ENCODE measurements around the gene GAS5.
"Not testable (repeated sequence)": the region's sequence is repeated elsewhere in the genome, so short reads cannot be mapped to it uniquely, and the experiment has no call there.

Gene GAS5

DNA sequence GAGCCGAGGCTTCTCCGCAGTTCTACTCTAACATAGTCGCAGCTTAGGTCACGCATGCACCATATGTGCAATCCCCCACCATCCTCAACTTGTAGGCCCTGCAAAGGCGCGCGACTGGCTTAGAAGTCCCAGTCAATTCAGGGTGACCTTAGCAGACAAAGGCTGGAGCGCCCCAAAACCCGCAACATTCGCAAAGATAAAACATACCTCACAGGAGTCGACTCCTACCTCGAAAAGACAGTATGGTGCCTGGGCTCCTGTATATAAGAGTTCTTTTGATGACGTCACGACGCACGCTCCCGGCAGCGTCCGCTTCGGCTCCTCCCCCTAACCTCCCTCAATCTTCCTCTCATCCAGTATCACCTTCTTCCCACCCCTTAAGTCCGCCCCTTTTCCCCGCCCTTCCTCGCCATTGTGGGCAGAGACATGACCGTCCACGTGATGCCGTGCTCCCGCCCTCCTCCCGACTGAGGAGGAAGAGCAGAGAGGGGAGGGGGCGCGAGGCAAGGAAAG, at the start of gene GAS5:
TSS of gene GAS5 (minus strand) at position 237 of the 513 bp plus-strand sequence.
- peak; percentile 96 for DNase-seq (ENCODE audit: low spot score)

DNA sequence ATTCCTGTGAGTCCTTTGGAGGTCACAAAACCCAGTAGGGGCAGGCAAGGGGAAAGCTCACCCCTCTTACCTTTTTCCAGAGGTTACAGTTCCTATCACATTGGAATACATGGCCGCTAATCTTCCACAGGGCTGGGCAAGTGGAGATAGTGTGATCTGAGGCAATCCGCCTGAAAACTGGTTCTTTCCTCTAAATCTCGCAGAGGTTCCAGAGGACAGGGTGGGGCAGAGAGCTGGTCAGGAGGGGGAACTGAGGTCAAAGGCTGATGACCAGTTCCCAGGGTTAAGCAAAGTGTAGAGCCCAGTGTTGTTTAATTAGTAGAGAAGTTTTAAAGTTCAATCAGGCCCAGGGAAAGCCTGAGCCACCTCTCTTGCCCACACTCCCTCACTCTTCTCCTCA, 49.4 kb upstream of the GAS5 start, which contains the start of gene SERPINC1:
TSS of gene SERPINC1 (minus strand) at position 179 of the 400 bp plus-strand sequence. CDS start at position 111, 68 bp downstream.
- DNase-seq (ENCODE audit: low spot score), result no peak

DNA sequence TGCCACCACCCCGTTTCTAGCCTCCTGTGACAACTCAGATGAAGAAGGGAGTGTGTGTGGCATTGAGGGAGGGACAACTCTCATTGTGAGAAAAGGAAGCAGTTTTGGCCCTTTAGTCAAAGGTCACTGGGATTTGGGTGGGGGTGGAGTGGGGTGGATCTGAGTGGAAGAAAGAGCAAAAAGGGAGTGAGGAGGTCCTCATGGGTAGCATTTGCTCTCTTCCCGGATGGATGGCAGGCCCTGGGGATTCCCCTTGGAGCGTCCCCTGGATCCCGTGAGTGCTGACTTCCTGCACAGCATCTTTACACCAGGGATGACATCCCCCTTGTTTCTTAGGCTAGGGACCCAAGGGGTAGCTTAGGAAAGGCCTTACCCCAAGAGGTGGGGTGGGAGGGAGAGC, 48.9 kb upstream of the GAS5 start:
- no peak for DNase-seq (ENCODE audit: low spot score)

DNA sequence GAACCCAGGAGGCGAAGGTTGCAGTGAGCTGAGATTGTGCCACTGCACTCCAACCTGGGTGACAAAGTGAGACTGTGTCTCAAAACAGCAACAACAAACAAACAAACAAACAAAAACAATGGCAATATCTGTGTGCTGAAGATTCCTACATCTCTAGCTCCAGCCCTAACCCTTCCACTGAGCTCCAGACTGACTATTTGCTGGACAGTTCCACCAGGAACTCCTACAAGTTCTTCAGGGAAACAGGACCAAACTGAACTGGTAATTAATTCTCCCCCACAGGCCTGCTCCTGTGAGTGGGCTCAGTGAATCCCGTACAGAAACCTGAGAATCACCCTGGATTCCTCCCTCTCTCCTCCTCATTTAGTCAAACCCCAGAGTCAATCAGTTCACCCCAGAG, 47.8 kb upstream of the GAS5 start:
- DNase-seq (ENCODE audit: low spot score), result no peak

DNA sequence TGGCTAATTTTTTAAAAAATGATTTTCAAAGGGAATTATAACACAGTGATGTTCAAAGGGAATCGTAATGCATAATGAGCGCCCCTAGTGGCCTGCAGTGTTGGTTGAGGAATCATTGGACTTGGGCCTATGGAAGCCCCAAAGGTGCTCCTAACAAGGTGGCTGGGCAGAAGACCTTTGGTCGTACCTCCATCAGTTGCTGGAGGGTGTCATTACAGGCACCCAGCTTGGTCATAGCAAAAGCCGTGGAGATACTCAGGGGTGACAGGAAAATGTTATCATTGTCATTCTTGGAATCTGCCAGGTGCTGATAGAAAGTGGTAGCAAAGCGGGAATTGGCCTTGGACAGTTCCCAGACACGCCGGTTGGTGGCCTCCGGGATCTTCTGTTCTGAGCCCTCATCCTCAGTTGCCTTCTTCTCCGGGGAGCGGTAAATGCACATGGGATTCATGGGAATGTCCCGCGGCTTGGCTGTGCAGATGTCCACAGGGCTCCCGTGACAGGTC, 46.6 kb upstream of the GAS5 start:
- peak; percentile 29 for DNase-seq (ENCODE audit: low spot score)

DNA sequence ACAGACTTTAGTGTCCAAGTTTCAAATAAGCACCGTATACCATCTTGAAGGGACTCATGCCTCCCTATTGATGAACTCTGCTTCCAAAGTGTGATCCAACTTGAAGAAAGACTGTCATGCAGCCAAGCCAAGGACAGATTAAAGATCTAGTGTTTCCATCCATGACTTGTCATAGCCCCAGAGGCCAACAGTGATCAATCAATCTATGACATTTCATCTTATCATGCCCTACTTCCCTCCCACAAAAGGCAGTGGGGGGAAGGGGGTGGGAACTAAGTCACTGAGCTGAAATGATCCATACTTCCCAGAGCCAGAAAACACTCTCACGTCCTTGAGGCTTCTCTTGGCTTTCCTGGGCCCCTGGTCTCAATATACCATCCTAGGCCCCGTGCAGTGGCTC, 45.3 kb upstream of the GAS5 start:
- no peak for DNase-seq (ENCODE audit: low spot score)

DNA sequence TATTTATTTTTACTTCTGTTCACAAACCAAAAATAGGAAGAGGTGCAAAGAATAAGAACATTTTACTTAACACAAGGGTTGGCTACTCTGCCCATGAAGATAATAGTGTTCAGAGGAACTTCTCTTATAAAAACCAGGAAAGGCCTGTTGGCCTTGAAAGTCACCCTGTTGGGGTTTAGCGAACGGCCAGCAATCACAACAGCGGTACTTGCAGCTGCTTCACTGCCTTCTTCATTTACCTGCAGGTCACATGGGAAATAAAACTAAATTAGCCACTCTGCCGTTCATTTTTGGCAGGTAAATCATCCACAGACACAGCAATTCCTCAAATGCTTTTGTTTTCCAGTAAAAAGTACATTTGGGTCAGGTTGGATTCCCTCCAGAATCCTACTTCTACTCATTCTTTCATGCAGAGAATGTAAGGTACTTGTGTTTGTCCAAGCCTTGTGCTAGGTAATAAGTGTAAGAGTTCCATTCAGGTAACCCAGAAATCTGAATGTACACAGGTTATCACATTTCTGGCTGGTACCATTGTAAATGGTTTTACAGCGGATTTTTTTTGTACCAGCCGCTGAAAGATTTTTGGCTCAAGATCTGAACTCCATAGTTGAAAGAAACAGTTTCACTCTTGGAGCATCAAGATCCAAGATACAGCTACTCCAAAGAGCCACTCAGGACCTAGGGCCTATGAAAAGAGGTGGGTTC, 36.2 kb upstream of the GAS5 start:
- no peak for DNase-seq (ENCODE audit: low spot score)

DNA sequence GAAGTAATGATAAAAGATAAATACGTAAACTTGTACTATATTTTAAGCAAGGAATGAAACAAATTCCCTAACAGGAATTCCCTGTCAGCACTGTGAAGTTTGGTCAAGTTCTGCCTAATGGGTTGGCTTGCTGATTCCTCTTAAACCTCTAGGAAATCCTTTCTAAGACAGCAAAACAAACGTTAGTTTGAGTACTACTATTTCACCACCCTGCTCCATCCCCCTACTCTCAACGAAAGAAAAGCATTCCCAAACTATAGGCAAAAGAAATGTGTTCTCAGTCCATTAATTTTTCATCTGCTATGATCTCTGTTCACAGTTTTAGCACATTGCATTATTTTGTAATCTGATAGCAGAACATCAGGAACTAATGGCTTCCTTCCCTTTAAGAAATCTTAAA, 33.2 kb upstream of the GAS5 start:
- no peak for DNase-seq (ENCODE audit: low spot score)

DNA sequence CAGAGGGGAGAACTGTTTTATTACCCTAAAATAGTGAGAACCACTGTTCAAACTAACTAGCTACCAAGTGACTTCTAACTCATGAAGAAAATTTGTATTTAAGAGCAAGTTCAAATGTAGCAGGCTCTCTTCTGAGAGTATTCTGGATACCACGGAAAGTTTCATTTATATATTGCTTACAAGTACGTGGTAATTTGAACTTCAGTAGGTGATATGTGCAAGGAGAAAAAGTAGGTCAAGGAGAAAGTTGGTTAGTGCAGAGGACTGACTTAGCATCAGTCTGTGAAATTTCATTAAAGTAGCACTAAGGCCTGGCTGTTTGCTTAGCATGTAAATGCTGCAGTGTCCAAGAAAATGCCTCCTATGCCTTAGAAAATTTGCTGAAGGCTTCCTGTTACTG, 32.6 kb upstream of the GAS5 start:
- no peak for DNase-seq (ENCODE audit: low spot score)

DNA sequence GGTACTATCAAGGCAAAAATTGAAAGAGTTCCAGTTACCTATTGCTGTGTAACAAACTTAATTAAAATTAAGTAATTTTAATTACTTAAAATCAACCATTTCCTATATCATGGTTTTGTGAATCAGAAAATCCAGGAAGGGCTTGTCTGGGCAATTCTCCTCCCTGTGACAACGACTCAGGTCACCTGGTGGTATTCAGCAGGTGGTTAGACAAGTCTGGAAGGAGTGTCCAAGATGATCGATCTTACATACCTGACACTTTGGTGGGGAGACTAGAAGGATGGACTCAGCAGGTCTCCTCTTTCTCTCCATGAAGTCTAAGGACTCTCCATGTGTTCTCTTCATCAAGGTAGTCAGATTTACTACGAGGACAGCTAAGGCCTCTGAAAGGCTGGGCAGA, 26.4 kb upstream of the GAS5 start:
- DNase-seq (ENCODE audit: low spot score), result no peak

DNA sequence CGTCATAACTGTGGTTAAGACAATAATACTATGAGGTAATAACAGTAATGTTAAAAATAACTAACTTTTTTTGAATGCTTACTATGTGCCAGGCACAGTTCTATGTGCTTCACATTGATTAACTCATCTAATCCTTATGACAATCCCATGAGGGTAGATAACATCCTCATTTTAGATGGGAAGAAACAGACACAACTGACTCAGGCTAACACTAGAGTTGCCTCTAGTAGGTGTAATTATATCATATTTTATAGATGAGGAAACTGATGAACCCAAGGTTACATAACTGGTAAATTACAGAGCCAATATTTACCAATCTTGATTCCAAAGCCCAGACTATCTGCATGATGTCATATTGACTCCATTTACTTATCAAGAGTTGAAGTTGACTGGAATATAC, 25.8 kb upstream of the GAS5 start:
- no peak for DNase-seq (ENCODE audit: low spot score)

DNA sequence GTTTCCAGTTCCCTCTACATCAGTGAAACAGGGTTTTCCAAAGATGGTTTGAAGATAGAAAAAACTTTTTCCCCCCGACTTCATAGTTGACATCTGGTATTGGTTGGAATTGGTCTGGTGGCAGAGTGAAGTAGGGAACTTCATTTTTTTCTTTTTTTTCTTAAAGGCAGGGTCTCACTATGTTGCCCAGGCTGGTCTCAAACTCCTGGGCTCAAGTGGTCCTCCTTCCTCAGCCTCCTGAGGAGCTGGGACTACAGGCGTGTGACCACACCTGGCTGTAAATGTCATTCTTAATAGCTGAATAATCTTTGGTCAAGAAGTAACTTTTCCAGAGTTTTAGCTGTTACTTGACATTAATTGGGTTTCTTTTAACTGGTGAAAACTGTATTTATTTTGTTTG, 22.1 kb upstream of the GAS5 start:
- no peak for DNase-seq (ENCODE audit: low spot score)

DNA sequence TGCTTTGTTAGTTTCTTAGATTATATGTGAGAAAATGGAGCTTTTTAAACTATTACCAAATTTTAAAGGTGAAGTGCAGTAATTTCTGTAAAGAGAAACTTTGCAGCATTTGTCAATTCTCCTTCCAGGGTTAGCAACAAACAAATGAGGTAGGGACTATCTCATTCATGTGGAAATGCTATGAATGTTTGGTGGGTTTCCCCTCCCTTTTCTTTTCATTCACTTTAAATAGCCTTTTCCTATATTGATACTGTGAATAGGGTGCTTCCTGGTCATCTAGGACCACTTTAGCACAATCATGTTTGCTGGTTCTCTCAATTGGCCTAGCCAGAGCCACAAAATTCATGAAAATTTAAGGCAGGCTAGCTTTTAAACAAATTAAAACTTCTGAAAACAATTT, 21.0 kb upstream of the GAS5 start:
- DNase-seq (ENCODE audit: low spot score), result no peak

DNA sequence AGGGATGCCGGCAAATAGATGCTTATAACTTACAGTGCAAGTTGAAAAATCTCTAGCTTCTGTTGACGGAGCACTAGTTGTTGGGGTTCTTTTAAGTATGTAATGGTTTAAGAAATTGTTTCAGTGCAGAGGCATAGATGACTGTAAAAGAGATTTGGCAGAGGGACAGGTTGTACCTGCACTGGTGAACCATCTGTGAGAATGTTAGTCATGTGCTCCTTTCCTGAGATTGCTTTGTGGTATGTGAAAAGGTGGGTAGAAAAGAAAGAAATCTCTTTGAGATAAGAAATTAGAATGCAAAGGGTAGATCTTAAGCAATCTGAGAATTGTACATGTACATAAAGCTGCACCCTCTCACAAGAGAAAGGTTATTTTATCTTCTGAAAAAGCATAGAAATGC, 19.8 kb upstream of the GAS5 start:
- DNase-seq (ENCODE audit: low spot score), result no peak

DNA sequence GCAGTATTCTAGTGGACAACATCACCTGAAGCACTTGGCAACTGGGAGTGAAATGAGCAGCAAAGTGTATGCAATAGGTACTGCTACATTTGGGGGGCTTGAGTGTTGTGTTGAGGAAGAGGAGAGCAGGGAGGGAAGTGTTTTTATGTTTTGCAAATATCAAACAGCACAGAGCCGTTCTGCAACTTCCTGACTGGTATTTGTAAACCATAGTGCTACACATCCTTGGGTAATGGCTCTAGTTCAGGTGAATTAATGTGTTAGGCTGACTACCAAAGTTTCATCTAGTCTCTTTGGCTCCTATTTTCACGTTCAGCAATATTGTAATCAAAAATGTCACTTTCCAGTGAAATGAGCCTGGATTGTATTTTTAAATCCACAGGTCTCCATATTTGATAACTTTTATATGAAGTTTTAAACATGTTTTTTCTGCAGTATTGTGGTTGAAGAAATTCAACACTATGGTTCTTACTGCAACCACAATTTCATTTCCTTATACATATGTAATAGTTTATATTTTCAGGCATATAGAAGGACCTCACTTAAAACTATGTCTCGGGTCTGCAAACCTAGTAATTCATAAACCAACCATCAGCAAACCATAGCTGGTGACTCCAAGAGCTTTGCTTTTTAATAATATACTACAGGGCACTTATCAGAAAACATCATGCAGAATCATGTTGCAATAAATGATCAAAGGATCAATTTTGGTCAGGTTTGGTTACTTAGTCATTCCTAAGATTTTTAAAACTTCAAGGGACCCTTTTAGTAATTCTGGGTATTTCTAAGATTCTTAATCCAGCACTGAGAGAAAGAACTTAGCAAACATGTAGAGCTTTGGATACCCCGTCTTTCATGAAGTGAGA, 19.2 kb upstream of the GAS5 start:
- no peak for DNase-seq (ENCODE audit: low spot score)

DNA sequence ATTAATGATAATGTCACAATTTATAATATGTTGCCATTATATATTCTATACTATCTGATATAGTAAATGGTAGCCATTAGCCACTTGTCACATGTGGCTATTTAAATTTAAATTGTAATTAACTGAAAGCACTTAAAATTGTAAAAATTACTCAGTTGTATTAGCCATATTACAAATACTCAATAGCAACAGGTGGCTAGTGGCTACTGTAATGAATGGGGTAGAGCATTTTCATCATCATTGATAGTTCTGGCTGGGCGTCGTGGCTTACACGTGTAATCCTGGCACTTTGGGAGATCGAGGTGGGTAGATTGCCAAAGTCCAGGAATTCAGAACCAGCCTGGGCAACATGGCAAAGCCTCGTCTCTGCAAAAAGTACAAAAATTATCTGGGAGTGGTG, 16.9 kb upstream of the GAS5 start:
- no peak for DNase-seq (ENCODE audit: low spot score)

DNA sequence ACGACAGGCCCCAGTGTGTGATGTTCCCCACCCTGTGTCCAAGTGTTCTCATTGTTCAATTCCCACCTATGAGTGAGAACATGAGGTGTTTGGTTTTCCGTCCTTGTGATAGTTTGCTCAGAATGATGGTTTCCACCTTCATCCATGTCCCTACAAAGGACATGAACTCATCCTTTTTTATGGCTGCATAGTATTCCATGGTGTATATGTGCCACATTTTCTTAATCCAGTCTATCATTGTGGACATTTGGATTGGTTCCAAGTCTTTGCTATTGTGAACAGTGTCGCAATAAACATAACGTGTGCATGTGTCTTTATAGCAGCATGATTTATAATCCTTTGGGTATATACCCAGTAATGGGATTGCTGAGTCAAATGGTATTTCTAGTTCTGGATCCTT, 13.3 kb upstream of the GAS5 start:
- not testable (repeated sequence) for DNase-seq (ENCODE audit: low spot score)

DNA sequence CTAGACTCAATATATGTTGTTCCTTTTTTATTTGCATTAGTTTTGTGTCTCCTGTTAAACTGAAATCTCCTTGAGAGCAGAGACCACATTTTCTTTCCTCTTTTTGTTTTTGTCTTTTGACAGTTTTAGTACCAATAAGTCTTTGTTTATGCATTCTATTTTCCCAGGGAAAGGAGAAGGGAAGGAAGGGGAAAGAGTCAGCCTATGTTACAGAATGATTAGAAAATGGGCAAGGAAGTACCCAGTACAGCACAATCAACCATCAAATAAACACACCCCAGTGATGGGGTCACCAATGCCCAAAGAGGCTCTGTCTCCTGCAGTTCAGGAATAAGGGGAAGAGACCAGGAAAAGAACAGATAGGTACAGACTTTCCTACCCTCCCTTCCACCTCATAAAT, 10.5 kb upstream of the GAS5 start:
- no peak for DNase-seq (ENCODE audit: low spot score)

DNA sequence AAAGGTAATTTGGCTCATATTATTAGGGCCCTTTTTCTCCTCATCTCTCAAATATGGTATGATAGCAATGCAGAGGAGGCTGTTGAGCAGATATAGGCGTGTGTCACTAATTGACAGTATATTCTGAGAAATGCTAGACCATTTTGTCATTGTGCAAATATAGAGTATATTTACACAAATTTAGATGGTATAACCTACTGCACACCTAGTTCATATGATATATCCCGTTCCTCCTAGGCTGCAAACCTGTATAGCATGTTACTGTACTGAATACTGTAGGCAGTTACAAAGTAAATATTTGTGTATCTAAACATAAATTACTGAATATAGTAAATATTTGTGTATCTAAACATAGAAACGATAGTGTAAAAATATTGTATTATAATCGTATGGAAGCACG, 8.9 kb upstream of the GAS5 start:
- no peak for DNase-seq (ENCODE audit: low spot score)

DNA sequence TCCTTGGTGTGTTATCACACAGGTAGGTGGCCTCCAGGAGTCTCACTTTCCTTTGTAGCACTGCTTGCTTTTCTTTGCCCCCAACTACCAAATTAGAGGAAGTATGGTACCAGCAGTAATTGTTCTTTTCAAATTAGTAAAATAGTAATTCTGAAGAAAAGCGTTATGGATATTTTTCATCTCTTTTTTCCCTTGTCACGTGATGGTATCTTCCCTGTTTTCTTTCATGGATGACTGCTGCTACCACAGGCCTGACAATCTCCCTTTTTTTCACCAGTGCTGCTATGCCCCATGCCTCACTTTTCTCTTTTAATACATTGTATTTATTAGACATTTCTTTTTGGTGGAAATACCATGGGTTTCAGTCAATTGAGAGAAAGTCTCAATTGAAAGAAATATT, 3.7 kb upstream of the GAS5 start:
- DNase-seq (ENCODE audit: low spot score), result no peak

DNA sequence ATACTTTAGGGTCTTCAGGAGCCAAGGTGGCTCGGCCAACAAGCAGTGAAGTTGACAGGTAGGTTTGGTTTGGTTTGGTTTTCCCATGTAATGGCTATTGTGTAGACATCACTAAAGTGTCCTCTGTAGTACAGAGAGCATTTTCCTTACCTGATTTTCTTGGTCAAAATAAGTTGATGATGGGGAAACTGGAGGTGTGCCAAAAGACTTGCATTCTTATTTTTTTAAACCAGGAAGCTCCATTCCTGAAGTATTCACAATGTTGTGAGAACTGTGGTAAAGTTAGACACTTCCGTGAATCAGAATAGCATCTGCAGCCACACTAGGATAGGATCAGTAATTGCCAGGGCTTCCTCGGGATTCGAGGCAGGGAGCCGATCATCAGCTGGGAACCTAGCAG, 3.3 kb upstream of the GAS5 start:
- no peak for DNase-seq (ENCODE audit: low spot score)

DNA sequence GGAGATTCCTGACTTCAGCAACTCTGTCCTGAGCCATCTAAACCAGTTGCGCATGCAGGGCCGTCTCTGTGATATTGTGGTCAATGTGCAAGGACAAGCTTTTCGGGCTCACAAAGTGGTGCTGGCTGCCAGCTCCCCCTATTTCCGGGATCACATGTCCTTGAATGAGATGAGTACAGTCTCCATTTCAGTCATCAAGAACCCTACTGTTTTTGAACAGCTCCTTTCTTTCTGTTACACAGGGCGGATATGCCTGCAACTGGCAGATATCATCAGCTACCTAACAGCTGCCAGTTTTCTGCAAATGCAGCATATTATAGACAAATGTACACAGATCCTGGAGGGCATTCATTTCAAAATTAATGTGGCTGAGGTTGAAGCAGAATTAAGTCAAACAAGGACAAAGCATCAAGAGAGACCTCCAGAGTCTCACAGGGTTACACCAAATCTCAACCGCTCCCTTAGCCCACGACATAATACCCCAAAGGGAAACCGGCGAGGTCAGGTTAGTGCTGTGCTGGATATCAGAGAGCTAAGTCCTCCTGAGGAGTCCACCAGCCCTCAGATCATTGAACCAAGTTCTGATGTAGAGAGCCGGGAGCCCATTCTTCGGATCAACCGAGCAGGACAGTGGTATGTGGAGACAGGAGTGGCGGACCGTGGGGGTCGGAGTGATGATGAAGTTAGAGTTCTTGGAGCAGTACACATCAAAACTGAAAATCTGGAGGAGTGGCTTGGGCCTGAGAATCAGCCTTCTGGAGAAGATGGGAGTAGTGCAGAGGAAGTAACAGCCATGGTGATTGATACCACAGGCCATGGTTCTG, 2.7 kb upstream of the GAS5 start:
- DNase-seq (ENCODE audit: low spot score), result no peak

All from AG08396 (cell line).